G401 (cell line): Measurements from ENCODE around the gene MC2R. TPM values are rescaled to one million over a fixed set of nuclear protein-coding genes. Genes with fewer than 3 reads are reported as not detected.

Experiments used
- DNase-seq: peaks from one replicate; pipeline ENCODE4 v3.0.0-alpha.2; 2015; ENCODE audit warnings: low spot score
- in situ Hi-C: cut with HindIII; loops from 2 replicates; pipeline ENCODE4 v1.10.0; 2016; ENCODE audit warnings: low sequenced_read_pairs, mixed read lengths
- total RNA-seq: library from RNA; depleted of rRNA; stranded (reverse); fragments of >200 nt; shearing (Covaris generic); gene quantifications from 2 replicates; pipeline ENCODE4 v1.2.3, GENCODE V29; 2014; rRNA removed

Gene MC2R
- total RNA-seq, 1 experiment from 2014 or later = not detected

DNA sequence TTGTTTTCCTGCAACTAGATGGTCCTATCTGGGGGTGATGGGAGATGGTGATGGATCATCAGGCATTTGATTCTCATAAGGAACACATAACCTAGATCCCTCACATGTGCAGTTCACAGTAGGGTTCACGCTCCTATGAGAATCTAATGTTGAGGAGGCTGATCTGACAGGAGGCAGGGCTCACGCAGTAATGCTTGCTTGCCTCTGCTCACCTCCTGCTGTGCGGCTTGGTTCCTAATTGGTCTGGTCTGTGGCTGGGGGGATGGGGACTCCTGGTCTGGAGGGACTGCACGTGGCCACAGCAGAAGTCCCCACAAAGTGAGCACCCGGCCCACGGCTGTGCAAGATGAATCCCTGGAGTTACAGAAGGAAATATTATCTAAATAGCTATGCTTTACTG, 80.1 kb downstream of the MC2R start:
- DNase-seq = no peak
- in situ Hi-C loops = no loop called here

DNA sequence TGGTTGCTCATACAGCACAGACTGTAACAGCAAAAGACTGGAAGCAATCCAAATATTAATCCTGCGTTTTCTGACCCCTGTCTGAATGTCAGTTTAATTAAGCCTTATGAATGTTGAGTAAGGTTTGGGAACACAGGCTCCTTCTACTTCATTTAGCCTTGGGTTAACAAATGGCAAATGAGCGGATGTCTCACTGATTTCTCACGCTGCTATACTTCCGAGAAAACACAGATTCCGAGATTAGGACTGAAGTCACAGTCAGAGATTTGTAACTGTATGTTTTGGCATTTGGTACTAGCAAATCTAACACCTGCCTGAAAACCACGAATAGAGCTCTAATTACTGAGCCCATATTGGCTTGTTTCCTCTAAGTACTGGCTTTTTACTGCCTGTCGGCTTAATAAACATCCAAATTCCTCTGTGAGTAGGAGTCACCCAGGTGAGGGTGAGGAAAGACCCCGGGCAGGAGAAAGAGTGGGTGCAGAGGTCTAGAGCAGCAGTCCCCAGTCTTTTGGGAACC, 80.8 kb downstream of the MC2R start:
- peak; percentile 28 for DNase-seq
- in situ Hi-C loops = no loop called here

Other genes with a start within 250 kb of the MC2R start
- 23.4 and 27.9 TPM in 2 replicates for gene FAM210A, start 189.0 kb downstream of the MC2R start, total RNA-seq
- 36.7 and 44.6 TPM in 2 replicates for gene RNMT, start 188.9 kb downstream of the MC2R start, total RNA-seq
- not detected in 2 replicates for gene MC5R, start 91.4 kb downstream of the MC2R start, total RNA-seq
- 1.9 and 5.6 TPM in 2 replicates for gene ZNF519, start 216.9 kb upstream of the MC2R start, total RNA-seq